ENCODE data around the gene RASGRF1. TPM values are rescaled to one million over a fixed set of nuclear protein-coding genes. Genes with fewer than 3 reads are reported as not detected.

RASGRF1 gene
- total RNA-seq, 1 donor from 2014 or later: 0.48 TPM

GRCh38 chr15:79075256-79075655 is 15.3 kb downstream of the RASGRF1 start:
- Mint-ChIP-seq H3K27me3 (ENCODE audit: unreplicated experiment) (peaks cover 5% of the 10 kb centered on the region), H3K4me3 (ENCODE audit: unreplicated experiment) (no peak overlapping the region), H3K27ac (ENCODE audit: unreplicated experiment) (no peak overlapping the region), H3K9me3 (ENCODE audit: unreplicated experiment) (no peaks in the 10 kb centered on the region), H3K4me1 (ENCODE audit: unreplicated experiment) (no peaks in the 10 kb centered on the region), H3K36me3 (ENCODE audit: unreplicated experiment) (no peaks in the 10 kb centered on the region)
- no peak for DNase-seq (ENCODE audit: extremely low spot score, unreplicated experiment)
- no peak for TF ChIP-seq CTCF (IDR thresholded peaks at IDR 0.05)

GRCh38 chr15:79073336-79073735 is 17.2 kb downstream of the RASGRF1 start:
- no peak for DNase-seq (ENCODE audit: extremely low spot score, unreplicated experiment)
- no peaks in the 10 kb centered on the region for H3K36me3 Mint-ChIP-seq (ENCODE audit: unreplicated experiment)
- H3K4me3 Mint-ChIP-seq (ENCODE audit: unreplicated experiment): no peak overlapping the region
- H3K27ac Mint-ChIP-seq (ENCODE audit: unreplicated experiment): no peak overlapping the region
- no peaks in the 10 kb centered on the region for H3K9me3 Mint-ChIP-seq (ENCODE audit: unreplicated experiment)
- H3K4me1 Mint-ChIP-seq (ENCODE audit: unreplicated experiment): no peaks in the 10 kb centered on the region
- no peak for TF ChIP-seq CTCF (IDR thresholded peaks at IDR 0.05)
- H3K27me3 Mint-ChIP-seq (ENCODE audit: unreplicated experiment): peaks cover 6% of the 10 kb centered on the region

- H3K4me3 Mint-ChIP-seq (ENCODE audit: unreplicated experiment): no peak overlapping the region
- peaks cover 11% of the 10 kb centered on the region for H3K27me3 Mint-ChIP-seq (ENCODE audit: unreplicated experiment)
- H3K9me3 Mint-ChIP-seq (ENCODE audit: unreplicated experiment): no peaks in the 10 kb centered on the region
- H3K36me3 Mint-ChIP-seq (ENCODE audit: unreplicated experiment): no peaks in the 10 kb centered on the region
- no peak for TF ChIP-seq CTCF (IDR thresholded peaks at IDR 0.05)
- no peak overlapping the region for H3K27ac Mint-ChIP-seq (ENCODE audit: unreplicated experiment)
- DNase-seq (ENCODE audit: extremely low spot score, unreplicated experiment): no peak
- no peaks in the 10 kb centered on the region for H3K4me1 Mint-ChIP-seq (ENCODE audit: unreplicated experiment)
These were observed 18.7 kb downstream of the RASGRF1 start for GRCh38 chr15:79071901-79072300.

GRCh38 chr15:79068790-79069189 is 21.8 kb downstream of the RASGRF1 start:
- Mint-ChIP-seq H3K9me3 (ENCODE audit: unreplicated experiment) (no peaks in the 10 kb centered on the region), H3K27me3 (ENCODE audit: unreplicated experiment) (peaks cover 17% of the 10 kb centered on the region), H3K4me3 (ENCODE audit: unreplicated experiment) (no peak overlapping the region), H3K36me3 (ENCODE audit: unreplicated experiment) (no peaks in the 10 kb centered on the region), H3K4me1 (ENCODE audit: unreplicated experiment) (no peaks in the 10 kb centered on the region), H3K27ac (ENCODE audit: unreplicated experiment) (no peak overlapping the region)
- no peak for TF ChIP-seq CTCF (IDR thresholded peaks at IDR 0.05)
- no peak for DNase-seq (ENCODE audit: extremely low spot score, unreplicated experiment)

GRCh38 chr15:79067969-79068368 is 22.6 kb downstream of the RASGRF1 start:
- peaks cover 21% of the 10 kb centered on the region for H3K27me3 Mint-ChIP-seq (ENCODE audit: unreplicated experiment)
- H3K27ac Mint-ChIP-seq (ENCODE audit: unreplicated experiment): no peak overlapping the region
- no peaks in the 10 kb centered on the region for H3K36me3 Mint-ChIP-seq (ENCODE audit: unreplicated experiment)

More at GRCh38 chr15:79067969-79068368, 22.6 kb downstream of the RASGRF1 start:
- no peaks in the 10 kb centered on the region for H3K4me1 Mint-ChIP-seq (ENCODE audit: unreplicated experiment)
- no peak for TF ChIP-seq CTCF (IDR thresholded peaks at IDR 0.05)
- no peaks in the 10 kb centered on the region for H3K9me3 Mint-ChIP-seq (ENCODE audit: unreplicated experiment)
- H3K4me3 Mint-ChIP-seq (ENCODE audit: unreplicated experiment): no peak overlapping the region
- DNase-seq (ENCODE audit: extremely low spot score, unreplicated experiment): no peak
